IMR-90 (cell line): ENCODE measurements around the gene CD209. TPM values are rescaled to one million over a fixed set of nuclear protein-coding genes. Genes with fewer than 3 reads are reported as not detected.

ENCODE experiments used
- ATAC-seq: fragments of 200-7000 bp; cut with Tn5 transposase; 2 replicates; pipeline ENCODE4 v1.9.1; 2020; ENCODE audit warnings: low read depth, mild to moderate bottlenecking, moderate library complexity
- BruUV-seq: library from RNA; stranded (reverse); fragments of 400-500 nt; replicated peaks from 2 replicates; lab custom pipeline; 2021; lab: Mats Ljungman, UMichigan
- CTCF ChIA-PET: fragments of 300-600 bp; formaldehyde crosslinking; extraction: SDS; loops from one replicate; lab custom pipeline; 2021; ENCODE audit warnings: antibody characterized with exemption; lab: Yijun Ruan, JAX
- POLR2A ChIA-PET: fragments of 300-600 bp; sonication (Branson Sonifier 250); formaldehyde crosslinking; loops from one replicate; lab custom pipeline; 2022; ENCODE audit warnings: antibody characterized with exemption; ENCODE audit not compliant: unreplicated experiment; lab: Charles Lee
- DNase-seq: peaks from one replicate; pipeline ENCODE4 v3.0.0; 2013
- H2AFZ ChIP-seq: replicated peaks from 2 replicates; pipeline ENCODE3; 2013; ENCODE audit warnings: low read length, mild to moderate bottlenecking; ENCODE audit not compliant: poor library complexity
- H2AK5ac ChIP-seq: 2 replicates; pipeline ENCODE4 v1.6.1; 2013; ENCODE audit warnings: low read depth, low read length, inconsistent platforms
- H2AK9ac ChIP-seq: replicated peaks from 2 replicates; pipeline ENCODE3; 2013; ENCODE audit warnings: mild to moderate bottlenecking, low read depth, low read length, moderate library complexity; ENCODE audit not compliant: poor library complexity
- H2BK120ac ChIP-seq: 2 replicates; pipeline ENCODE4 v1.6.1; 2013; ENCODE audit warnings: low read depth, low read length, inconsistent platforms
- H2BK15ac ChIP-seq: 3 replicates; pipeline ENCODE4 v1.6.1; 2013; ENCODE audit warnings: low read depth, low read length, inconsistent platforms
- H2BK20ac ChIP-seq: 2 replicates; pipeline ENCODE4 v1.6.1; 2013; ENCODE audit warnings: low read depth, mild to moderate bottlenecking, inconsistent platforms, low read length, moderate library complexity
- H2BK5ac ChIP-seq: 2 replicates; pipeline ENCODE4 v1.6.1; 2013; ENCODE audit warnings: mild to moderate bottlenecking, low read depth, low read length, inconsistent platforms; ENCODE audit not compliant: poor library complexity, severe bottlenecking
- H3K14ac ChIP-seq: replicated peaks from 2 replicates; pipeline ENCODE4 v1.6.1; 2013; ENCODE audit warnings: low read depth, low read length, inconsistent platforms
- H3K18ac ChIP-seq: 2 replicates; pipeline ENCODE4 v1.6.1; 2013; ENCODE audit warnings: low read depth, low read length, control low read depth
- H3K23ac ChIP-seq: 2 replicates; pipeline ENCODE4 v1.6.1; 2013; ENCODE audit warnings: low read depth, low read length, inconsistent platforms
- H3K27ac ChIP-seq: 2 replicates; pipeline ENCODE4 v1.5.1; 2013; ENCODE audit warnings: mild to moderate bottlenecking, control low read depth, low read length; ENCODE audit not compliant: insufficient read depth
- H3K27me3 ChIP-seq: 2 replicates; pipeline ENCODE4 v1.6.1; 2013; ENCODE audit warnings: low read length; ENCODE audit not compliant: control insufficient read depth, insufficient read depth
- H3K36me3 ChIP-seq: 2 replicates; pipeline ENCODE4 v1.6.1; 2013; ENCODE audit warnings: low read length, mixed read lengths; ENCODE audit not compliant: control insufficient read depth, insufficient read depth
- H3K4ac ChIP-seq: 2 replicates; pipeline ENCODE4 v1.6.1; 2013; ENCODE audit warnings: low read depth, low read length, inconsistent platforms
- H3K4me1 ChIP-seq: 2 replicates; pipeline ENCODE4 v1.6.1; 2013; ENCODE audit warnings: low read length, mixed read lengths; ENCODE audit not compliant: control insufficient read depth, insufficient read depth
- H3K4me2 ChIP-seq: 2 replicates; pipeline ENCODE4 v1.6.1; 2013; ENCODE audit warnings: low read depth, mild to moderate bottlenecking, control low read depth, low read length, moderate library complexity
- H3K4me3 ChIP-seq: 2 replicates; pipeline ENCODE4 v1.5.1; 2013; ENCODE audit warnings: low read depth, mild to moderate bottlenecking, control low read depth, low read length, moderate library complexity; ENCODE audit not compliant: insufficient read depth
- H3K56ac ChIP-seq: 2 replicates; pipeline ENCODE4 v1.6.1; 2013; ENCODE audit warnings: low read length, inconsistent platforms; ENCODE audit not compliant: insufficient read depth; ENCODE audit errors: extremely low read depth
- H3K79me1 ChIP-seq, 2 experiments: 2 replicates each; pipeline ENCODE4 v1.6.1; 2013; ENCODE audit warnings: low read length in 2 of 2, inconsistent platforms in 1 of 2, low read depth in 1 of 2
- H3K9ac ChIP-seq: 2 replicates; pipeline ENCODE4 v1.6.1; 2013; ENCODE audit warnings: low read depth, low read length, control low read depth
- H3K9me1 ChIP-seq: 2 replicates; pipeline ENCODE4 v1.6.1; 2013; ENCODE audit warnings: low read length, inconsistent platforms; ENCODE audit not compliant: insufficient read depth
- H3K9me3 ChIP-seq: 2 replicates; pipeline ENCODE4 v1.6.1; 2013; ENCODE audit warnings: low read length; ENCODE audit not compliant: control insufficient read depth, insufficient read depth
- H4K20me1 ChIP-seq: 2 replicates; pipeline ENCODE4 v1.6.1; 2013; ENCODE audit warnings: low read length, inconsistent platforms; ENCODE audit not compliant: insufficient read depth
- H4K5ac ChIP-seq: 2 replicates; pipeline ENCODE4 v1.6.1; 2013; ENCODE audit warnings: mild to moderate bottlenecking, low read depth, low read length, control low read depth
- H4K8ac ChIP-seq, 2 experiments: 2 replicates each; pipeline ENCODE4 v1.6.1; 2013; ENCODE audit warnings: low read depth in 2 of 2, low read length in 2 of 2, control low read depth in 1 of 2, inconsistent platforms in 1 of 2
- H4K91ac ChIP-seq: 2 replicates; pipeline ENCODE4 v1.6.1; 2013; ENCODE audit warnings: low read depth, low read length, inconsistent platforms; ENCODE audit not compliant: insufficient read depth
- BHLHE40 ChIP-seq: fragments of 150-350 bp; IDR thresholded peaks from 2 replicates; pipeline ENCODE4 v1.6.1; 2016; ENCODE audit warnings: mild to moderate bottlenecking, low read depth, low read length
- CEBPB ChIP-seq: IDR thresholded peaks from 2 replicates; pipeline ENCODE4 v1.6.1; 2012; ENCODE audit warnings: low read depth, low read length, improper control_type of control experiment
- CTCF ChIP-seq: conservative IDR thresholded peaks from 2 replicates; pipeline ENCODE4 v1.5.1; 2012; ENCODE audit warnings: mild to moderate bottlenecking, low read depth, low read length, improper control_type of control experiment
- FOS ChIP-seq: fragments of 150-350 bp; IDR thresholded peaks from 2 replicates; pipeline ENCODE4 v1.6.1; 2016; ENCODE audit warnings: low read depth, low read length
- MAFK ChIP-seq: IDR thresholded peaks from 2 replicates; pipeline ENCODE4 v1.6.1; 2012; ENCODE audit warnings: low read depth, low read length, improper control_type of control experiment
- MAZ ChIP-seq: IDR thresholded peaks from 2 replicates; pipeline ENCODE4 v1.6.1; 2012; ENCODE audit warnings: low read depth, mild to moderate bottlenecking, low read length, improper control_type of control experiment, moderate library complexity, borderline replicate concordance
- MXI1 ChIP-seq: IDR thresholded peaks from 2 replicates; pipeline ENCODE4 v1.6.1; 2012; ENCODE audit warnings: low read depth, mild to moderate bottlenecking, low read length, moderate library complexity, borderline replicate concordance
- NFE2L2 ChIP-seq: fragments of 150-350 bp; IDR thresholded peaks from 2 replicates; pipeline ENCODE4 v1.6.1; 2016; ENCODE audit warnings: low read depth, mild to moderate bottlenecking, low read length
- POLR2A ChIP-seq: IDR thresholded peaks from 2 replicates; pipeline ENCODE4 v1.6.1; 2012; ENCODE audit warnings: mild to moderate bottlenecking, low read depth, low read length
- RAD21 ChIP-seq: IDR thresholded peaks from 2 replicates; pipeline ENCODE4 v1.6.1; 2012; ENCODE audit warnings: low read length, improper control_type of control experiment
- RCOR1 ChIP-seq: IDR thresholded peaks from 2 replicates; pipeline ENCODE4 v1.6.1; 2012; ENCODE audit warnings: mild to moderate bottlenecking, low read length, improper control_type of control experiment; ENCODE audit not compliant: insufficient replicate concordance
- RFX5 ChIP-seq: IDR thresholded peaks from 2 replicates; pipeline ENCODE4 v1.8.0; 2012; ENCODE audit warnings: low read depth, mild to moderate bottlenecking, low read length, moderate library complexity
- SMC3 ChIP-seq: fragments of 150-350 bp; IDR thresholded peaks from 2 replicates; pipeline ENCODE4 v1.6.1; 2016; ENCODE audit warnings: low read depth, mild to moderate bottlenecking, antibody characterized with exemption, low read length, moderate library complexity
- WGBS, 2 experiments: methylation state at CpG; one replicate each; pipeline versions ENCODE4 v1.1.5 to v1.1.7; 2013; ENCODE audit warnings: missing lambda C conversion rate in 2 of 2; ENCODE audit not compliant: insufficient read length in 1 of 2; ENCODE audit errors: extremely low coverage in 2 of 2; 5-methylcytosine and 5-hydroxymethylcytosine counted together
- dilution Hi-C: fragments of 300-500 bp; cut with HindIII; formaldehyde crosslinking; loops from one replicate; pipeline ENCODE4 v1.14.3; 2018; ENCODE audit warnings: low sequenced_read_pairs; ENCODE audit not compliant: unreplicated experiment
- in situ Hi-C: fragments of 300-500 bp; cut with MboI; formaldehyde crosslinking; loops from 3 replicates; pipeline ENCODE4 v1.14.3; 2019; ENCODE audit warnings: low sequenced_read_pairs, inconsistent platforms, mixed read lengths
- intact Hi-C: fragments of 100-400 bp; cut with micrococcal nuclease; formaldehyde crosslinking; loops from 2 replicates; pipeline ENCODE4 v1.10.0; 2022
- polyA plus RNA-seq, 3 experiments: library from polyadenylated mRNA; depleted of rRNA; stranded (reverse); fragments of >200 nt; gene quantifications; 2 replicates each; pipeline ENCODE4 v1.2.3, GENCODE V29; 2012; ENCODE audit warnings: low replicate concordance in 1 of 3
- total RNA-seq: library from RNA; depleted of rRNA; stranded (reverse); fragments of >200 nt; gene quantifications from 2 replicates; pipeline ENCODE4 v1.2.3, GENCODE V29; 2012
- TF ChIP-seq, protein P1 (sequence below): fragments of 150-350 bp; IDR thresholded peaks from 2 replicates; pipeline ENCODE4 v1.6.1; 2017; ENCODE audit warnings: mild to moderate bottlenecking, antibody characterized with exemption, low read length, low read depth
- TF ChIP-seq, protein P2 (sequence below): fragments of 150-350 bp; IDR thresholded peaks from 2 replicates; pipeline ENCODE4 v1.6.1; 2016; ENCODE audit warnings: low read depth, mild to moderate bottlenecking, low read length, moderate library complexity, borderline replicate concordance

The CD209 gene
- total and polyA plus RNA-seq, 2 of the 4 experiments (the other 2 are of a cell fraction), result not detected

GRCh38 chr19:7690779-7691258, 56.5 kb downstream of the CD209 start:
- H3K18ac ChIP-seq, result no peak overlapping the region
- CTCF ChIA-PET, result interaction anchor here (0.6 kb wide), 1 partner anchor 875 kb away, joined by 3 read pairs; no protein-coding TSS in a partner anchor

More at GRCh38 chr19:7690779-7691258, 56.5 kb downstream of the CD209 start:
- Histone ChIP-seq H4K20me1 (0 out of 2 replicates have a peak, but pooled peaks cover 4% of the 10 kb centered on the region), H2BK5ac (no peak overlapping the region), H3K23ac (no peak overlapping the region), H3K4me1 (no peaks in the 10 kb centered on the region), H3K4me3 (no peak overlapping the region), H3K9me1 (no peaks in the 10 kb centered on the region), H3K9me3 (peaks cover 2% of the 10 kb centered on the region; the same call in 1 of the 2 replicates), H3K14ac (no peak overlapping the region), H3K36me3 (no peaks in the 10 kb centered on the region), H3K56ac (no peak overlapping the region), H4K91ac (no peak overlapping the region), H3K79me1 (no peaks in the 10 kb centered on the region), H2BK15ac (no peak overlapping the region), H2BK120ac (no peak overlapping the region), H4K8ac (no peak overlapping the region), H3K4me2 (no peak overlapping the region), H2AFZ (no peak overlapping the region), H3K9ac (no peak overlapping the region), H2AK9ac (no peak overlapping the region), H3K27me3 (peaks cover 3% of the 10 kb centered on the region; the same call in 1 of the 2 replicates), H2AK5ac (no peak overlapping the region), H4K5ac (no peak overlapping the region), H3K27ac (no peak overlapping the region), H3K4ac (no peak overlapping the region), H2BK20ac (no peak overlapping the region)
- no TSS peak for BruUV-seq
- no peak for DNase-seq
- dilution Hi-C loops (no loop called here), intact Hi-C loops (no loop called here), in situ Hi-C loops (no loop called here)
- 78% methylated on average over 7 of the region's 8 CpGs; no CpG with 5 or more reads in 1 of the 2 experiments for WGBS, 2 experiments
- TF ChIP-seq CTCF (no peak), RCOR1 (no peak), BHLHE40 (no peak), FOS (no peak), SMC3 (no peak), MAZ (no peak), NFE2L2 (no peak), RAD21 (no peak), RFX5 (no peak), MXI1 (no peak), MAFK (no peak), CEBPB (no peak), POLR2A (no peak)
- TF ChIP-seq, protein P1, sequence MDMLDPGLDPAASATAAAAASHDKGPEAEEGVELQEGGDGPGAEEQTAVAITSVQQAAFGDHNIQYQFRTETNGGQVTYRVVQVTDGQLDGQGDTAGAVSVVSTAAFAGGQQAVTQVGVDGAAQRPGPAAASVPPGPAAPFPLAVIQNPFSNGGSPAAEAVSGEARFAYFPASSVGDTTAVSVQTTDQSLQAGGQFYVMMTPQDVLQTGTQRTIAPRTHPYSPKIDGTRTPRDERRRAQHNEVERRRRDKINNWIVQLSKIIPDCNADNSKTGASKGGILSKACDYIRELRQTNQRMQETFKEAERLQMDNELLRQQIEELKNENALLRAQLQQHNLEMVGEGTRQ, result no peak
- TF ChIP-seq, protein P2, sequence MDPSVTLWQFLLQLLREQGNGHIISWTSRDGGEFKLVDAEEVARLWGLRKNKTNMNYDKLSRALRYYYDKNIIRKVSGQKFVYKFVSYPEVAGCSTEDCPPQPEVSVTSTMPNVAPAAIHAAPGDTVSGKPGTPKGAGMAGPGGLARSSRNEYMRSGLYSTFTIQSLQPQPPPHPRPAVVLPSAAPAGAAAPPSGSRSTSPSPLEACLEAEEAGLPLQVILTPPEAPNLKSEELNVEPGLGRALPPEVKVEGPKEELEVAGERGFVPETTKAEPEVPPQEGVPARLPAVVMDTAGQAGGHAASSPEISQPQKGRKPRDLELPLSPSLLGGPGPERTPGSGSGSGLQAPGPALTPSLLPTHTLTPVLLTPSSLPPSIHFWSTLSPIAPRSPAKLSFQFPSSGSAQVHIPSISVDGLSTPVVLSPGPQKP, result no peak
- ATAC-seq, result no peak
- POLR2A ChIA-PET, result no interaction called here
